GM06990 (cell line): Measurements from ENCODE around the gene DNAJA3.

Experiments used
- DNase-seq: peaks from one replicate; pipeline ENCODE4 v3.0.0-alpha.2; 2011; ENCODE audit not compliant: insufficient read length; ENCODE audit errors: extremely low read depth
- H3K27me3 ChIP-seq: replicated peaks from 2 replicates; pipeline ENCODE4 v1.6.0; 2011; ENCODE audit warnings: low read length; ENCODE audit not compliant: control insufficient read depth, insufficient read depth
- H3K36me3 ChIP-seq: 2 replicates; pipeline ENCODE4 v1.5.1; 2011; ENCODE audit warnings: low read length; ENCODE audit not compliant: control insufficient read depth, insufficient read depth
- H3K4me3 ChIP-seq: replicated peaks from 2 replicates; pipeline ENCODE4 v1.5.1; 2011; ENCODE audit warnings: low read depth, mild to moderate bottlenecking, control low read depth, low read length
- CTCF ChIP-seq: IDR thresholded peaks from 2 replicates; pipeline ENCODE4 v1.5.1; 2011; ENCODE audit warnings: low read length, control low read depth, mild to moderate bottlenecking, inconsistent platforms; ENCODE audit not compliant: insufficient read depth, poor library complexity, severe bottlenecking

The DNAJA3 gene

GRCh38 chr16:4461250-4462085 lies 35.8 kb downstream of the DNAJA3 start:
- peaks cover 26% of the 10 kb centered on the region for H3K36me3 ChIP-seq
- DNase-seq, result no peak

GRCh38 chr16:4463522-4464163 lies 38.0 kb downstream of the DNAJA3 start:
- Histone ChIP-seq H3K36me3 (peaks cover 26% of the 10 kb centered on the region), H3K4me3 (no peak overlapping the region), H3K27me3 (no peaks in the 10 kb centered on the region)
- no peak for TF ChIP-seq CTCF
- no peak for DNase-seq

More at GRCh38 chr16:4461250-4462085, 35.8 kb downstream of the DNAJA3 start:
- Histone ChIP-seq H3K27me3 (no peaks in the 10 kb centered on the region), H3K4me3 (no peak overlapping the region)
- no peak for TF ChIP-seq CTCF

GRCh38 chr16:4465977-4466779 lies 40.5 kb downstream of the DNAJA3 start:
- H3K36me3 ChIP-seq, result peaks cover 27% of the 10 kb centered on the region
- DNase-seq, result no peak
- no peaks in the 10 kb centered on the region for H3K27me3 ChIP-seq
- H3K4me3 ChIP-seq, result no peak overlapping the region
- TF ChIP-seq CTCF, result no peak

GRCh38 chr16:4467916-4468315 lies 42.2 kb downstream of the DNAJA3 start:
- no peak for TF ChIP-seq CTCF
- Histone ChIP-seq H3K27me3 (no peaks in the 10 kb centered on the region), H3K4me3 (no peak overlapping the region), H3K36me3 (peaks cover 26% of the 10 kb centered on the region)
- no peak for DNase-seq

- Histone ChIP-seq H3K4me3 (no peak overlapping the region), H3K36me3 (peaks cover 22% of the 10 kb centered on the region)
Measured at GRCh38 chr16:4468972-4469371, 43.3 kb downstream of the DNAJA3 start.

More at GRCh38 chr16:4468972-4469371, 43.3 kb downstream of the DNAJA3 start:
- no peak for DNase-seq
- TF ChIP-seq CTCF, result no peak
- H3K27me3 ChIP-seq, result no peaks in the 10 kb centered on the region
